K562 (cell line): ENCODE measurements around the gene TLCD1. TPM values are rescaled to one million over a fixed set of nuclear protein-coding genes. Genes with fewer than 3 reads are reported as not detected.
A peak's percentile ranks its signal among the peaks of the same experiment; 100 is the strongest.

Experiments used
- ATF1 ChIP-seq, 2 experiments: fragments of 450-650 bp in 1 of 2; IDR thresholded peaks; 2 replicates each; pipeline ENCODE4 v1.6.1; 2016; ENCODE audit warnings: missing compliant biosample characterization in 1 of 2, missing genetic modification characterization in 1 of 2
- CHD7 ChIP-seq: fragments of 200-600 bp; sonication (generic); IDR thresholded peaks from one replicate; pipeline ENCODE4 v1.6.1; 2012; ENCODE audit warnings: mild to moderate bottlenecking, low read depth, low read length, inconsistent platforms
- HOMEZ ChIP-seq: fragments of 250-450 bp; sonication (Bioruptor Pico); IDR thresholded peaks from 2 replicates; pipeline ENCODE4 v1.4.0; 2020; ENCODE audit warnings: mild to moderate bottlenecking, moderate library complexity
- NELFE ChIP-seq: IDR thresholded peaks from 2 replicates; pipeline ENCODE4 v1.6.1; 2011; ENCODE audit warnings: mild to moderate bottlenecking; ENCODE audit not compliant: insufficient read depth, insufficient read length
- NFIX ChIP-seq: fragments of 250-450 bp; sonication (Bioruptor Pico); IDR thresholded peaks from 2 replicates; pipeline ENCODE4 v1.4.0; 2020; ENCODE audit warnings: low read depth, mild to moderate bottlenecking, moderate library complexity
- RHOXF2B ChIP-seq: fragments of 250-450 bp; sonication (Bioruptor Pico); conservative IDR thresholded peaks from 2 replicates; pipeline ENCODE4 v1.5.1; 2021
- SRSF7 ChIP-seq: fragments of 200-400 bp; formaldehyde crosslinking; optimal IDR thresholded peaks from 2 replicates; pipeline ENCODE3; 2017; ENCODE audit warnings: mild to moderate bottlenecking, low read depth, low read length
- THAP7 ChIP-seq: fragments of 250-450 bp; sonication (Bioruptor Pico); IDR thresholded peaks from 2 replicates; pipeline ENCODE4 v1.5.0; 2021
- ZBTB33 ChIP-seq: sonication (generic); formaldehyde crosslinking; IDR thresholded peaks from 2 replicates; pipeline ENCODE4 v1.8.1; 2023; ENCODE audit warnings: mild to moderate bottlenecking, missing genetic modification reagents
- ZKSCAN3 ChIP-seq: fragments of 250-450 bp; sonication (Bioruptor Pico); IDR thresholded peaks from 2 replicates; pipeline ENCODE4 v1.4.0; 2020
- polyA plus RNA-seq, 8 experiments: library from polyadenylated mRNA; depleted of rRNA in 4 of 8; stranded (reverse) in 5 of 8; unstranded in 3 of 8; fragments of >200 nt; fragmentation: Nextera tagmentation in 2 of 8; fragmentation: Illumina TruSeq in 1 of 8; extraction: Ambion mirVana in 2 of 8; extraction: Trizol in 1 of 8; gene quantifications; 2 replicates each; pipeline versions ENCODE4 v1.2.1 to v1.2.3, GENCODE V29; 2011 to 2014; ENCODE audit warnings: inconsistent platforms in 1 of 8, missing spikeins in 1 of 8
- total RNA-seq, 7 experiments: library from RNA; depleted of rRNA in 6 of 7; stranded (reverse); fragments of >200 nt in 6 of 7; fragmentation: Illumina TruSeq in 2 of 7; extraction: Trizol in 2 of 7; gene quantifications; 2 replicates each; pipeline versions ENCODE4 v1.2.1 to v1.2.3, GENCODE V29; 2011 to 2021; ENCODE audit warnings: low replicate concordance in 1 of 7

Gene TLCD1
- total and polyA plus RNA-seq, 9 of the 15 experiments (the other 6 are each of a cell fraction or from before 2014, with no cell fraction given): 6.8 to 37.7 (median 21.7) TPM

- TF ChIP-seq NFIX (CRISPR knock-in tag) (no peak), HOMEZ (CRISPR knock-in tag) (no peak), ATF1 (CRISPR knock-in tag; IDR thresholded peaks at IDR 0.05) (peak; percentile 91), ATF1 (tag; IDR thresholded peaks at IDR 0.05) (peak; percentile 98), THAP7 (CRISPR knock-in tag) (no peak), NELFE (peak; percentile 33), RHOXF2B (CRISPR knock-in tag) (no peak), ZBTB33 (CRISPR knock-in tag) (peak; percentile 67), ZKSCAN3 (CRISPR knock-in tag) (no peak), SRSF7 (no peak), CHD7 (no peak)
These were observed 18.3 kb upstream of the TLCD1 start (continued) for GRCh38 chr17:28744104-28744971.
